GM18909 (cell line): ENCODE data around the gene KRTDAP.

Experiments
- ATAC-seq: cut with Tn5 transposase; IDR thresholded peaks from one replicate; pipeline ENCODE4 v1.9.1; 2021; ENCODE audit warnings: mild to moderate bottlenecking; ENCODE audit not compliant: unreplicated experiment, poor library complexity

Gene KRTDAP

GRCh38 chr19:35458192-35458591, 32.1 kb downstream of the KRTDAP start:
- no peak for ATAC-seq

GRCh38 chr19:35457173-35457572, 33.1 kb downstream of the KRTDAP start:
- ATAC-seq = no peak

- ATAC-seq = no peak
Observed at GRCh38 chr19:35455616-35456201, 34.6 kb downstream of the KRTDAP start.

- no peak for ATAC-seq
Observed at GRCh38 chr19:35454663-35455062, 35.6 kb downstream of the KRTDAP start.

GRCh38 chr19:35451338-35452096, 38.7 kb downstream of the KRTDAP start:
- no peak for ATAC-seq

- ATAC-seq = no peak
Observed at GRCh38 chr19:35449359-35450043, 40.8 kb downstream of the KRTDAP start.

- ATAC-seq = no peak
Observed at GRCh38 chr19:35447606-35448469, 42.4 kb downstream of the KRTDAP start, which contains the start of gene FFAR2. Gene FFAR2, plus strand, starts transcription at chr19:35448257. Its CDS starts 1,458 bp downstream, at chr19:35449715.

GRCh38 chr19:35445826-35446593, 44.3 kb downstream of the KRTDAP start:
- no peak for ATAC-seq

GRCh38 chr19:35444735-35445134, 45.5 kb downstream of the KRTDAP start:
- ATAC-seq = no peak

- no peak for ATAC-seq
Observed at GRCh38 chr19:35442091-35442490, 48.2 kb downstream of the KRTDAP start.

GRCh38 chr19:35439921-35440320, 50.3 kb downstream of the KRTDAP start:
- ATAC-seq = no peak

- ATAC-seq = no peak
Observed at GRCh38 chr19:35438527-35438926, 51.7 kb downstream of the KRTDAP start.

- no peak for ATAC-seq
Observed at GRCh38 chr19:35438096-35438495, 52.2 kb downstream of the KRTDAP start.

GRCh38 chr19:35437406-35437951, 52.8 kb downstream of the KRTDAP start:
- no peak for ATAC-seq
